ENCODE results near the gene MON2.
"Not testable (repeated sequence)": the region's sequence is repeated elsewhere in the genome, so short reads cannot be mapped to it uniquely, and the experiment has no call there.

The MON2 gene

GRCh38 chr12:62471734-62472133 is 5.1 kb downstream of the MON2 start:
- no peak for DNase-seq (ENCODE audit: low read depth)

- no peak for DNase-seq (ENCODE audit: low read depth)
Measured at GRCh38 chr12:62472472-62472871, 5.8 kb downstream of the MON2 start.

- no peak for DNase-seq (ENCODE audit: low read depth)
Measured at GRCh38 chr12:62481843-62482540, 15.4 kb downstream of the MON2 start.

GRCh38 chr12:62482769-62483168 is 16.1 kb downstream of the MON2 start:
- DNase-seq (ENCODE audit: low read depth) = no peak

GRCh38 chr12:62484233-62484632 is 17.6 kb downstream of the MON2 start:
- DNase-seq (ENCODE audit: low read depth) = no peak

- no peak for DNase-seq (ENCODE audit: low read depth)
Measured at GRCh38 chr12:62505786-62506185, 39.2 kb downstream of the MON2 start.

- no peak for DNase-seq (ENCODE audit: low read depth)
Measured at GRCh38 chr12:62512901-62513300, 46.3 kb downstream of the MON2 start.

- DNase-seq (ENCODE audit: low read depth) = not testable (repeated sequence)
Measured at GRCh38 chr12:62514080-62514479, 47.5 kb downstream of the MON2 start.

GRCh38 chr12:62516927-62517326 is 50.3 kb downstream of the MON2 start:
- no peak for DNase-seq (ENCODE audit: low read depth)

GRCh38 chr12:62517887-62518286 is 51.3 kb downstream of the MON2 start:
- no peak for DNase-seq (ENCODE audit: low read depth)

GRCh38 chr12:62519043-62519442 is 52.4 kb downstream of the MON2 start:
- DNase-seq (ENCODE audit: low read depth) = no peak

GRCh38 chr12:62520361-62520760 is 53.7 kb downstream of the MON2 start:
- DNase-seq (ENCODE audit: low read depth) = no peak

GRCh38 chr12:62522984-62523383 is 56.4 kb downstream of the MON2 start:
- DNase-seq (ENCODE audit: low read depth) = no peak

GRCh38 chr12:62523619-62524018 is 57.0 kb downstream of the MON2 start:
- DNase-seq (ENCODE audit: low read depth) = no peak

GRCh38 chr12:62525271-62525670 is 58.6 kb downstream of the MON2 start:
- DNase-seq (ENCODE audit: low read depth) = no peak

GRCh38 chr12:62530596-62530995 is 64.0 kb downstream of the MON2 start:
- DNase-seq (ENCODE audit: low read depth) = peak; percentile 66

- DNase-seq (ENCODE audit: low read depth) = no peak
Measured at GRCh38 chr12:62532333-62532732, 65.7 kb downstream of the MON2 start.

GRCh38 chr12:62533087-62533754 is 66.6 kb downstream of the MON2 start:
- DNase-seq (ENCODE audit: low read depth) = no peak

- no peak for DNase-seq (ENCODE audit: low read depth)
Measured at GRCh38 chr12:62533755-62534107, 67.1 kb downstream of the MON2 start.

GRCh38 chr12:62536546-62536945 is 69.9 kb downstream of the MON2 start:
- no peak for DNase-seq (ENCODE audit: low read depth)

- DNase-seq (ENCODE audit: low read depth) = peak; percentile 62
Measured at GRCh38 chr12:62537551-62537950, 70.9 kb downstream of the MON2 start.

GRCh38 chr12:62540354-62540753 is 73.7 kb downstream of the MON2 start:
- no peak for DNase-seq (ENCODE audit: low read depth)

GRCh38 chr12:62542814-62543213 is 76.2 kb downstream of the MON2 start:
- DNase-seq (ENCODE audit: low read depth) = no peak

- DNase-seq (ENCODE audit: low read depth) = no peak
Measured at GRCh38 chr12:62543324-62543723, 76.7 kb downstream of the MON2 start.
